Measurements from ENCODE around the gene FHOD3. TPM values are rescaled to one million over a fixed set of nuclear protein-coding genes. Genes with fewer than 3 reads are reported as not detected.

FHOD3 gene
- total and polyA plus RNA-seq, 2 of the 13 experiments (the other 11 are each of a cell fraction or from before 2014, with no cell fraction given) = 0.07 TPM; not detected in 1

DNA sequence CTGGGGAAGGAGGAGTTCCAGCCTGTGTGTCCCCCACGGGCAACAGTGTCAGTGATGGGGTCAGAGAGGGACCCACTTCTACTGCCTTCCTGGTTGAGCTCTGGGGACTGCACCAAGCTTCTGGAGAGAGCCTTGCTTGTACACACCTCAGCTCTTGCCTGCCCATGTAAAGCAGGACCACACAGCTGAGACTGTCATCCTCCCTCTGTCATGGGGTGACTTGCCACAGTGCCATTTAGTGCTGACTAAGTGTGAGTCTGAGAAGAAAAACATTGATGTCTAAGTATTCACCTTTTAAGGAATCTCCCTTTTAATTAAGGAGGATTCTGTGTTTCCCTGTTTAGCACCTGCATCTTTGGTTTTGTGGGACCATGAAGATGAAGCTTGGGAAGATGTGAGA, 159.1 kb downstream of the FHOD3 start:
- no CpG with 5 or more reads among the region's 1 CpG for WGBS (ENCODE audit: low lambda C conversion rate)
- FAIRE-seq (no peak), DNase-seq (ENCODE audit: low spot score) (no peak), ATAC-seq (no peak)
- Histone ChIP-seq H3K27me3 (ENCODE audit: control insufficient read depth in 1 of 2, insufficient read depth in 2 of 2, low read length in 2 of 2) (peaks cover 0 to 2% of the 10 kb centered on the region in 2 experiments; a peak in 1 of 5 replicates), H2AFZ (ENCODE audit: low read length) (no peak overlapping the region), H3K9ac (ENCODE audit: insufficient read depth, low read depth, low read length) (no peak overlapping the region), H4K20me1 (ENCODE audit: insufficient read depth, low read length) (no peaks in the 10 kb centered on the region), H3K4me1 (ENCODE audit: insufficient read depth, low read length) (peaks cover 22% of the 10 kb centered on the region; the same call in 1 of the 2 replicates), H3K27ac (ENCODE audit: extremely low read length, insufficient read depth, low read length) (no peak overlapping the region), H3K4me3 (replicated peaks in 1 of 3; ENCODE audit: insufficient read depth in 1 of 3, low read depth in 2 of 3, low read length in 3 of 3) (no peak overlapping the region), H3K4me2 (ENCODE audit: low read depth, low read length) (no peak overlapping the region), H3K9me3 (ENCODE audit: low read length) (no peaks in the 10 kb centered on the region), H3K79me2 (ENCODE audit: insufficient read depth, low read length) (no peaks in the 10 kb centered on the region), H3K36me3 (replicated peaks in 1 of 2; ENCODE audit: control insufficient read depth in 1 of 2, insufficient read depth in 2 of 2, low read length in 2 of 2) (no peaks in the 10 kb centered on the region)
- CTCF ChIA-PET (ENCODE audit: low intra/inter-chr PET ratio, low total read pairs) = no interaction called here
- in situ Hi-C loops (cut with HindIII; ENCODE audit: extremely low pct_ligation_motif_present, low pct_unique_long_range_greater_than_20kb) = no loop called here
- POLR2A ChIA-PET = no interaction called here
- intact Hi-C loops (cut with micrococcal nuclease; ENCODE audit: unreplicated experiment) = no loop called here
- no TSS peak for BruUV-seq (replicated peaks)
- TF ChIP-seq ZSCAN12 (CRISPR knock-in tag; IDR thresholded peaks at IDR 0.05) (no peak), ZNF816 (CRISPR knock-in tag; IDR thresholded peaks at IDR 0.05; ENCODE audit: borderline replicate concordance) (no peak), MAFK (conservative IDR thresholded peaks at IDR 0.05 in 1 of 2, IDR thresholded peaks at IDR 0.05 in 1 of 2; ENCODE audit: low read length in 2 of 2) (no peak)
- TF ChIP-seq, protein P1, sequence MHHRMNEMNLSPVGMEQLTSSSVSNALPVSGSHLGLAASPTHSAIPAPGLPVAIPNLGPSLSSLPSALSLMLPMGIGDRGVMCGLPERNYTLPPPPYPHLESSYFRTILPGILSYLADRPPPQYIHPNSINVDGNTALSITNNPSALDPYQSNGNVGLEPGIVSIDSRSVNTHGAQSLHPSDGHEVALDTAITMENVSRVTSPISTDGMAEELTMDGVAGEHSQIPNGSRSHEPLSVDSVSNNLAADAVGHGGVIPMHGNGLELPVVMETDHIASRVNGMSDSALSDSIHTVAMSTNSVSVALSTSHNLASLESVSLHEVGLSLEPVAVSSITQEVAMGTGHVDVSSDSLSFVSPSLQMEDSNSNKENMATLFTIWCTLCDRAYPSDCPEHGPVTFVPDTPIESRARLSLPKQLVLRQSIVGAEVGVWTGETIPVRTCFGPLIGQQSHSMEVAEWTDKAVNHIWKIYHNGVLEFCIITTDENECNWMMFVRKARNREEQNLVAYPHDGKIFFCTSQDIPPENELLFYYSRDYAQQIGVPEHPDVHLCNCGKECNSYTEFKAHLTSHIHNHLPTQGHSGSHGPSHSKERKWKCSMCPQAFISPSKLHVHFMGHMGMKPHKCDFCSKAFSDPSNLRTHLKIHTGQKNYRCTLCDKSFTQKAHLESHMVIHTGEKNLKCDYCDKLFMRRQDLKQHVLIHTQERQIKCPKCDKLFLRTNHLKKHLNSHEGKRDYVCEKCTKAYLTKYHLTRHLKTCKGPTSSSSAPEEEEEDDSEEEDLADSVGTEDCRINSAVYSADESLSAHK (CRISPR knock-in tag; IDR thresholded peaks at IDR 0.05; ENCODE audit: borderline replicate concordance) = no peak
- TF ChIP-seq, protein P2, sequence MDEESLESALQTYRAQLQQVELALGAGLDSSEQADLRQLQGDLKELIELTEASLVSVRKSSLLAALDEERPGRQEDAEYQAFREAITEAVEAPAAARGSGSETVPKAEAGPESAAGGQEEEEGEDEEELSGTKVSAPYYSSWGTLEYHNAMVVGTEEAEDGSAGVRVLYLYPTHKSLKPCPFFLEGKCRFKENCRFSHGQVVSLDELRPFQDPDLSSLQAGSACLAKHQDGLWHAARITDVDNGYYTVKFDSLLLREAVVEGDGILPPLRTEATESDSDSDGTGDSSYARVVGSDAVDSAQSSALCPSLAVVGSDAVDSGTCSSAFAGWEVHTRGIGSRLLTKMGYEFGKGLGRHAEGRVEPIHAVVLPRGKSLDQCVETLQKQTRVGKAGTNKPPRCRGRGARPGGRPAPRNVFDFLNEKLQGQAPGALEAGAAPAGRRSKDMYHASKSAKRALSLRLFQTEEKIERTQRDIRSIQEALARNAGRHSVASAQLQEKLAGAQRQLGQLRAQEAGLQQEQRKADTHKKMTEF (CRISPR knock-in tag; IDR thresholded peaks at IDR 0.05) = no peak
- TF ChIP-seq, protein P3, sequence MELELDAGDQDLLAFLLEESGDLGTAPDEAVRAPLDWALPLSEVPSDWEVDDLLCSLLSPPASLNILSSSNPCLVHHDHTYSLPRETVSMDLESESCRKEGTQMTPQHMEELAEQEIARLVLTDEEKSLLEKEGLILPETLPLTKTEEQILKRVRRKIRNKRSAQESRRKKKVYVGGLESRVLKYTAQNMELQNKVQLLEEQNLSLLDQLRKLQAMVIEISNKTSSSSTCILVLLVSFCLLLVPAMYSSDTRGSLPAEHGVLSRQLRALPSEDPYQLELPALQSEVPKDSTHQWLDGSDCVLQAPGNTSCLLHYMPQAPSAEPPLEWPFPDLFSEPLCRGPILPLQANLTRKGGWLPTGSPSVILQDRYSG (CRISPR knock-in tag; IDR thresholded peaks at IDR 0.05) = no peak

All from HepG2 (cell line).